Stromal cell of bone marrow (primary cell): ENCODE results near the gene CFAP91.
"Not testable (repeated sequence)": the region's sequence is repeated elsewhere in the genome, so short reads cannot be mapped to it uniquely, and the experiment has no call there.

Experiments used
- DNase-seq: peaks from one replicate; pipeline ENCODE4 v3.0.0-alpha.2; 2012; ENCODE audit warnings: low read depth

CFAP91 gene

DNA sequence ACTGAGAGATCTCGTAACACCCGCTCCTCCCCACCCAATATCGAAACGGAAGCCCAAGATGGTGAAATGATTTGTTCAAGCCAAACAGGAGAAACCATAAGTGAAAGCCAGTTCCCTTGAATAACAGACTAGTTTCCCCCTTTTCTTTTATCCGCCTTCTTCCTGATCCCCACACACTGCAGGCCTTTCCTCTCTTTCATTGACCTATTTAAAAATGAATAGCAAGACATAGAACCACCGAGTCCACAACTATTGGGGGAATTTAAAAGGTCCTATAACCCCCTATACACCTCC, 25.2 kb upstream of the CFAP91 start:
- no peak for DNase-seq

DNA sequence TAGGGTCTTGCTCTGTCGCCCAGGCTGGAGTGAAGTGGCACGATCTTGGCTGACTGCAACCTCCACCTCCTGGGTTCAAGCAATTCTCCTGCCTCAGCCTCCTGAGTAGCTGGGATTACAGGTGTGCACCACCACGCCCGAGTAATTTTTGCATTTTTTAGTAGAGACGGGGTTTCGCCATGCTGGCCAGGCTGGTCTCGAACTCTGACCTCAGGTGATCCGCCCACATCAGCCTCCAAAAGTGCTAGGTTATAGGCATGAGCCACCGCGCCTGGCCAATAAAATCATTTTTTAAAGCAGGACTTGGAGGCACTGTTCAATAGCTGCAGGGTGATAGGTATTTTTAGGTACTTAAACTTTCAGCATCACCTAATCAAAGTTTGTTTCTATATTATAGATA, 24.6 kb upstream of the CFAP91 start:
- not testable (repeated sequence) for DNase-seq

DNA sequence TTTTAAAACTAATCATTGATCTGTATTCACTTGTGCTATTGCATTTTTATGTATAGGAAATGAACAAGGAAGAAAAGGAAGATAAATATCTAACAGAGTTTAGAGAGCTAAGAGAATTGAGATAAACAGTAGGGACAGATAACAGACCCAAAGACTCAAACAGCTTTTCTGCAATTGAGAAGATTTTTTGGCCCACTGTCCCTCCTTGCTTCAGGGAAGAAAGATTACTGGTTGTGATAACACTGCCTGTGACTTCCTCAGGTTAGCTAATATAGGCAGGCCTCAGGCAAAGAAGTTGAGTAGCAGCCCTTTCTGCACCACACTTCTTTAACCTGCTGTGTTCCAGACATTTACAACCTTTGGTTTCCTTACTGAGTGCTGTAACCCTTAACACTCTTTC, 22.9 kb upstream of the CFAP91 start:
- no peak for DNase-seq

DNA sequence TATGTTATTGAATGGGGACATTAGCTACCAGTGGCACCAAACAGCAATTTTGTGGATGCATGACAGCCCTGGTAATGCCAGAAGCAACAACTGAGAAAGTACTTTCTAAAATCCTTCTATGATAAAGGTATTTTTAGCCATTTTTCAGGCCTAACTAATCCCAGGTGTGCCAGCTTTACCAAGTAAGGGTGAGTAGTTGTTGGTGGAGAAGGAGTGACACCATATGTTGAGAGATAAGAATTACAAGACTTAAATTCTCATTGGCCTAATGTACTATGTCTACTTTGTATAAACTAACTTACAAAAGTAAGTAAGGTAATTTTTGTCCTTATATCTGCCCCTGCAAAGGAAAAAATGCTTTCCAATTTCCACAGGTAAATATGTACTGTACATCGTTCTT, 21.5 kb upstream of the CFAP91 start:
- DNase-seq, result no peak

- no peak for DNase-seq
Observed at GRCh38 chr3:119683421-119683820, 19.4 kb upstream of the CFAP91 start.

DNA sequence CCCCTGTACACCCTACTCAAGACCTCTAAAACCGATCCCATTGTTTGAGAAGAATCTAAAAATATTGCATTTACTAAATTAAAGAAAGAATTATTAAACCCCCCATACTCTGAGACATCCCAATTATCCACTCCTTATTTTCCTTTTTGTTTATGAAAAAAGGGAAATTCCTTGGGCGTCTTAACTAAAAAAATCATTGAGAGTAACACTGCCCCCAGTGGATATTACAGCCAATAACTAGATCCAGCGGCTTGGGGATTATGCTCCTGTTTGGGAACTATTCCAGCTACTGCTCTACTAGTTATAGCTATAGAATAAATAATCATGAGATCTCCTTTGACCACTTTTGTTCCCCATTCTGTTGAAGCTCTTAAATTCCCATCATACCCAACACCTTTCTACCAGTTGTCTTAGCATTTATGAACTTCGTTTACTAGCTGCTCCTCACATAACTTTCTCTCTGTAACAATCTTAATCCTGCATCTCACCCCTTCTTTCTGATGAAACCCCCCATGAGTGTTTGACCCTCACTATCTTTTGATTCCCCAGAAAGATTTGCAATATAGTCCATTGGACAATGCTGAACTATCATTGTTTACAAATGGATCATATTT, 12.7 kb upstream of the CFAP91 start:
- DNase-seq, result peak; percentile 26

DNA sequence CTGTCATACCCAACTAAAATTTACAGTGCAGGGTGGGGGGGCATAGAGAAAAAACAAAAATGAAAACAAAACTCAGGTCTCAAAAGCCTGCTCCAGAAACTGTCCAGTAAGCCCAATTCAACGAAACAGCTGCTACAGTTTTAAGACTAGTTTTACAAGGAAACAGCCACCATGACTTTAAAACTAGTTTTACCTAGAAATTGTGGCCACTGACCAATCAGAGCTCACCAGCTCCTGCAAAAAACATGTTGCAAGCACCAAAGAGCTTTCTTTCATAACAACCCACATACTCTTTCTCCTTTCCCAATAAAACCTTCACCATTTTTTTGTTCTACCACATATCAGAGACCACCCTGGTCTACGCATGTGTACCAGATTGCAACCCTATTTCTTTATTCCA, 7.3 kb upstream of the CFAP91 start:
- no peak for DNase-seq

GRCh38 chr3:119697394-119697793, 5.4 kb upstream of the CFAP91 start:
- no peak for DNase-seq

DNA sequence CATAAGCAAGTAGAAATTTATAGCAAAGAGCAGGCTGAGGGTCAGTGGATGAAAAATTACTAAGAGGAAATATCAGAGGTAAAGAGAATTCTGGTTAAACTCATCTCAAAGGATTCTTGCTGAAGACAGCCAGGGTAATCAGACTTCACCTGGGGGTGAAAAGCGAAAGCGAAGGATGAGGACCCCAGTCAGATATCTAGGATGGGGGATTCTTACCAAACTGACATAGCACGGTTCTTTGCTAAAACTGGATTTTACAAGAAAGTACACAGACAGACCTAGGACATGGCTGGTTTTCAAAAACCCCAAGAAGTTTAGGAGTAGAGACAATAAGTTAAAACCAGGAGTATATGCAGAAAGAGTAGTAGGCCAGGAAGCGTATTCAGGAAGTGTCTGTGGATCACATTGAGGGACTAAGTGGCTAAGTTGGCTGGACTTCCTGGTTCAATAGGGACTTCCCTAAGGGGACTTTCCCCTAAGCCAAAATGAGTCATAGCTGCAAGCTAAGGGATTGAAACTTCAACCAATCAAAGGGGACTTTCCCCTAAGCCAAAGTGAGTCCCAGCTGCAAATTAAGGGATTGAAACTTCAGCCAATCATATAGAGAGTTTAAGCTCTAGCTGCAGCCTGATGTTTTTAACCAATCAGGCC, 2.4 kb upstream of the CFAP91 start:
- DNase-seq, result no peak

DNA sequence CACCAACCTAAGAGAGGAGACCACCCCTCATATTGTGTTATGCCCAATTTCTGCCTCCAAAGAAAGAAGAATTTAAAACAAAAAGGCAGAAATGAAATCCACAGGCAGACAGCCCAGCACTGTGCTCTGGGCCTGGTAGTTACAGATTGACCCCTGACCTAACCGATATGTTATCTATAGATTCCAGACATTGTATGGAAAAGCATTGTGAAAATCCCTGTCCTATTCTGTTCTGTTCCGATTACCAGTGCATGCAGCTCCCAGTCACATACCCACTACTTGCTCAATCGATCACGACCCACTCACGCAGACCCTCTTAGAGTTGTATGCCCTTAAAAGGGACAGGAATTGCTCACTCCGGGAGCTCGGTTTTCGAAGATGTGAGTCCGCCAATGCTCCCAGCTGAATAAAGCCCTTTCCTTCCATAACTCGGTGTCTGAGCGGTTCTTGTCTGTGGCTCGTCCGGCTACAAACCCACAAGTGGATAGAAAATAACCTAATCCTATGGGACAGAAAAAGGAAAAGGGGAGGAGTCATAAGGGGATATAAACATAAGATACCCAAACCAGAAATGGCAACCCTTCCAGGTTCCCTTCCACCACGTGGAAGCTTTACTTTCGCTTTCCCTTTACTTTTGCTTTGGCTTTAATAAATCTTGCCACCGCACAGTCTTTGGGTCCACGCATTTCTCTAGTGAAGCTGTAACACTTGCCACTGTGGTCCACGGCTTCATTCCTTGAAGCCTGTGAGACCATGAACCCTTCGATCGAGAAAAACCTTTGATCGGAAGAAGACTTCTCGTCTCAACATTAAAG, 1.7 kb upstream of the CFAP91 start:
- DNase-seq, result no peak

DNA sequence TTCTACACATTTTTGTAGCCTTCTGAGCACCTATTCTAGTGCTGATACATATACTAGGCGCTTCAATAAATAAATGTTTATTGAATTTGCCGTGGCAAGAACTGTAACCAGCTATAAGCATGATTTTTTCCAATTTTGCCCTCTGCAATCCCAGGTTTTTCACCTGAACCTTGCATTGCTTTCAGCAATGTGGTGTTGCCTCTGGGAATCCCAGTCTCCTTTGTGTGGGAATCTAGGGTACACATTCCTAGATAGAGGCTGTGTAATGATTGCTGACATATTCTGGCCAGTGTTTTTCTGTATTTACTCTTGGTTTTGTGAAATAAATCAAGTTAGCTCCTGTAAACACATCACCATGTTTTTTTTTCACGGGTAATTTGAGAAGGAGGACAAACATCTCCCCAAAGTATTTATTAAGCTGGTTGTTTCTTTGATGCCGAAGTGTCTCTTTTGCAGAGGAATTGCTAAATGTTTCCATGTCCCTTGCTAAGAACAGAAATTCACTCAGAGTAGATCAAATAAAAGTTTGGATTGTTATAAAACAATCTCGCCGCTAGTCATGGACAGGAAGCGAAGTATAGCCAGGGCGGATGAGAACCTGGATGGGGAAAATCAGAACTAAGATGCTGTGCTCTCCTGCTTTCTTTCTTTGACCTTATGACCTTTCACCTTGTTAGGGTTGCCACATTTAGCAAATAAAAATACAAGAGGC, 1.2 kb downstream of the CFAP91 start:
- DNase-seq, result no peak

DNA sequence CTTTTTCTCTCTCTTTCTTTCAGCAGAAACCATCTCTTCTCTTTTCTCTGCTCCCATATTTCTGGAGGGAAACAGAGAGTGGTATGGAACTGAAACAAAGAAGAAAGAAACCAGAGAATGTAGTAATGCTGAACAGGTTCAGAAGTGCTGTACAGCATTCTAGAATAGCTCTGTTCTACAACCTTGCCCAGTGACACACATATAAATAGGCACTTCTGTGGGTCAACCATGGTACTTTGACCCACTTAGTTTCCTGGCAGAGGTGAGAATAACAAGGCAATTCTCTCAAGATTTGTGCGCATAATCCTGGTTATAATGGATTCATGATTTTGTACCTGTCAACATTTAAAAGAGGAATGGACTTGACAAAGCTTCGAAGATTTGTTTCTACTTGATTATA, 12.3 kb downstream of the CFAP91 start:
- DNase-seq, result no peak

DNA sequence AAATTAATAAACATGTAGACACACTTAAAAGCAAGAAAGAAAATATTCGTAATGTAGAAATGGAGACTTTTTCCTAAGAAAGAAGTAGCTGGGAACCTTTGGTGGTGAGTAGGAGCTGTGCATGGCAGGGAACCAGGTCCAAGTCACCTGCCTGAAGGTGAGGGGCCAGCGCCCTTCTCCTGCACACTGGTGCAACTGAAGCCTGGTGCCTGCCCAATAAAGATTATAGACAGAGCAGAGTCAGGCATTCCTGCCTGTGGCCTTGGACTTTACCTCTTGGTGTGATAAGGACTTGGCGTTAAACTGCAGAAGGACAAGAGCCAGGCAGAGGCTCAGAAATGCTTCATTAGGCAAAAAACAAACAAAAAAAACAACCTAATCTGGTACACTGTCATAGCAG, 14.2 kb downstream of the CFAP91 start:
- DNase-seq, result no peak

DNA sequence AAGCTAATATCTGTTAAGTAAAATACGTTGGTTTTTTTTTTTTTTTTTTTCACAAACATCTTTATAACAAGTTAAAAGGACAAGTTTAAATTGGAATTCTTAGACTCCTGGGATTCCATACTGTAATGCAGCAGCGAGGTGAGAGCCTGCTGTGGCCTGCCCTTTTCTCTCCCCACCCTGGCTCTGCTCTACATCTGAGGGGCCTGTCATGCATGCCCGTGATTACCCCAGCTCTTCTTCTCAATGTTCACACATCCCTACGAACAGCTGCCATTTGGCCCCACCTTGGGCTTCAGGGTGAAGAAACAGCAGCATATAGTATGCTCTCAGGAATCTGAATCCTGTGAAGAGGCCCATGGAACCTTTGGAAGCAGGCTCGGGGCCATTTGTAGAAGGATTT, 14.7 kb downstream of the CFAP91 start:
- DNase-seq, result no peak

GRCh38 chr3:119723022-119723421, 20.2 kb downstream of the CFAP91 start:
- no peak for DNase-seq

DNA sequence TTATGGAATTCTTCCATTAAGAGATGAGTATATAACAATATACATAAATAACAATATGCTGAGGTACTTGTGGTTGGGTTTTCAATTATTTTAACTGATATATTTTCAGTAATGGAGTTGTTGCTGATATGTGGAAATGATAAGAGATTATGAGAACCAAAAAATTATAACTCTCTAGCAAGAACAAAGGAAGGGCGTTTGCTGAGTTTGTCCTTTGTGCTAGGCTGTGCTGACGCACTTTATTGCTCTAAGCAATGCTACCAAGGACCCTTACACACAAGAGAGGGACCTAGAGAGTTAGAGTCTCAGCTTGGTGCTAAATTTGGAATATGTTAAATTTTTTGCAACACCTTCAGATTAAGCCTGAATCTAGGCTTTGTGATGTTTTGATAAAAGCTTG, 24.1 kb downstream of the CFAP91 start:
- no peak for DNase-seq

DNA sequence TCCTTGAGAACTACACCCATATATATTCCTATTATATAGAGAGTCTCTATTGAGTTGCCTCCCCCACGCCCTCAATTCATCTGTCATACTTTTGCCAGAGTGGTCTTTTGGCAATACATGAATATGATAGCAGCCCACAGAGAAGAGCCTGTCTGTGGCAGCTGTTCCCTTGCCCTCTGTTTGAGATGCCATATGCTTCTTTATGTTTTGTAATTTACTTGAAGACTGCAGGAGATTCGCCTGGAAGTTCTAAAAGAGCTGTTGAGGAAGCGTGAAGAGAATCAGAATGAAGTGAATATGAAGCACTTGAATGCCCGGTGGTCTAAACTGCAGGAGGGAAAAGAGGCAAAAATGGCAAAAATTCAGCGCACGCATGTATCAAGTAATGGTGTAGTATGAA, 27.2 kb downstream of the CFAP91 start:
- no peak for DNase-seq

DNA sequence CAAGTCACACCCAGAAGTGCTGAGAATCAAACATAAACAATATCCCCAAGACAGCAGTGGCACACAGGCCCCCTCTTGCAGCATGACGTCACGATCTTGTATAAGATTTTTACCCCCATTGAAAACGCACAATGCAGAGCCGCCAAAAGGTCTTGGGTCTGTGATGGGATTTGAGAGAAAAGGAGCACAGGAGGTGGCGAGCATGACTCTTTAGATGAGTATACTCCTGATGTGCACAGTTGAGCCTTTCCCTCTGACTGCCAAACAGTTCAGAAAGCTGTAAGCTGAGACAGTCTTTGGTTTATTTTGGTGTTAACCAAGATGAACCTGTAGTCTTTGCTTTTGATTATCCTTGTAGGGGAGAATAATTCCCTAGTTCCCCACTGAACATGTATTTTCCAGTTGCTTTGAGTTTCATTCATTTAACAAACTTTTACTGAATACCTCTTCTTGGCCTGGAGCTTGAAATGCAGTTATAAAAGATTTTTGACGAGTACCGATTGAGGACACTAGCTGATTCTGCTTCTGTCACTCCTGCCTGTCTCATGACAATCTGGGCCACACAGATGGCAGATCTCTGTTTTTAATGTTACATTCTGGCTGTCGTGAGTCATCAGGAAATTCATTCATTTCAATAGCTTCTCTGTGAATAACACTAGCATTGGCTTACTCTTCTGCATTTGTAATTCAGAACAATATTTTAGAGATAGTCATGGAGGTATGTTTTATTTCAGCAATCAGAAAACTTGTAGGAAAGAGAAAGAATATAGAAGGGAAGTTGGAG, 28.9 kb downstream of the CFAP91 start:
- peak; percentile 28 for DNase-seq

DNA sequence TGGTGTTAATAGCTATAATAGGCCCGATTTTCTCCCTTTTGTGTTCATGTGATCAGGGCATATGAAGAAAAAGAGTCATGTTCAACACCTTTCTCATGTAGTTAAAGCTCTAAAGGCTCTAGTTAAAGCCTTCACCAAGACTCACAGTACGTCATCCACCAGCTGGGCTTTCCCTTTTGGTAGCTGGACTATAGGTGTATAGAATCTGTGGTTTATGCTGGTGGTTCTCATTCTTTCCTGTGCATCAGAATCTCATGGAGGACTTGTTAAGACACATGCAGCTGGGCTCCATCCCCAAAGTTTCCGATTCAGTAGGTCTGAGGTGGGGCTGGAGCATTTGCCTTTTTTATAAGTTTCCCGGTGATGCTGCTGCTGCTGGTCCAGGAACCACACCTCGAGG, 31.0 kb downstream of the CFAP91 start:
- DNase-seq, result no peak

DNA sequence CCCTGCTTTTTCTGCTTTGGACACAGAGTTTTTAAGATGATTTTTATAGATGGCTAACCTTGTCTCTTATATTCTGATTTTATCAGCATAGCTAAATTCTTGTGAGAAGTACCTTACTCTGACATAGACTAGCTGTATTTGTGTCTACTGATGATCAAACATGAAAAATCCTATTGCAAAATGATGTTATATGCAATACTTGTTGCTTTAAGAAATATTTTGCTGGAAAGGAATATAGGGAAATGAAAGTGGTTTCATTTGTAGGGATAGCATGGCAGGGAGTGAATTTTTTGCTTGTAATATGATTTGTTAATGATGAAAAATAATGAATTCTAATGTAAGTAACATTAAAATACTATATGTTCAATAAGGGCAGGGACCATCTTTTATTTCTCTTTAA, 35.9 kb downstream of the CFAP91 start:
- no peak for DNase-seq

- DNase-seq, result no peak
Observed at GRCh38 chr3:119741657-119742590, 39.1 kb downstream of the CFAP91 start.
